D341Med (cell line): ENCODE data around the gene ATG14.
"Not testable (repeated sequence)": the region's sequence is repeated elsewhere in the genome, so short reads cannot be mapped to it uniquely, and the experiment has no call there.

Experiments
- DNase-seq: peaks from one replicate; pipeline ENCODE4 v3.0.0; 2012; ENCODE audit warnings: low spot score

Gene ATG14

GRCh38 chr14:55433880-55434804, 22.5 kb upstream of the ATG14 start:
- DNase-seq: no peak

- DNase-seq: no peak
Measured at GRCh38 chr14:55432628-55433027, 21.0 kb upstream of the ATG14 start.

DNA sequence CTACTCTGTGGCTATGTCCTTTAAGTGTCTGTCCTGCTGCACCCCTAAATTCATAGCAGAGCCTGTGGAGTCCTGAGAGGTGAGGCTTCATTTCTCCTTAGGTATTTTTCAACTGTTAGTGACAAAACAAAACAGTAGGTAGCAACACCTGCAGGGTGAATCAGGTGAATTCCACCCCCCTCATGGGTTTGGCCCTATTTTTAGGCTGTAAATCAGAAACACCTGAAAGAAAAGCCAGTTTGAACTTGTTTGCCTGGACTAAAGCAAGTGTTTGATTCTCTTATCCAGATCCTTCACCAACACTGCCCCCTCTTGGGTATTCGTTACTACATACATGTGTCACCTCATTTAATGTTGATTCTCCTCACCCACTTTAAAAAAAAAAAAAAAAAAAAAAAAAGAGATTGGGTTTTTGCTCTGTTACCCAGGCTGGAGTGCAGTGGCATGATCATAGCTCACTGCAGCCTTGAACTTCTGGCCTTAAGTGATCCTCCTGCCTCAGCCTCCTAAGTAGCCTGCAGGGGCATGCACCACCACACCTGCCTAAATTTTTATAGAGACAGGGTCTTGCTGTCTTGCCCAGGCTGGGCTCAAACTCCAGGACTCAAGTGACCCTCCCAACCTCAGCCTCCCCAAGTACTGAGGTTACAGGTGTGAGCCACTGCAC, 18.5 kb upstream of the ATG14 start:
- peak; percentile 56 for DNase-seq

DNA sequence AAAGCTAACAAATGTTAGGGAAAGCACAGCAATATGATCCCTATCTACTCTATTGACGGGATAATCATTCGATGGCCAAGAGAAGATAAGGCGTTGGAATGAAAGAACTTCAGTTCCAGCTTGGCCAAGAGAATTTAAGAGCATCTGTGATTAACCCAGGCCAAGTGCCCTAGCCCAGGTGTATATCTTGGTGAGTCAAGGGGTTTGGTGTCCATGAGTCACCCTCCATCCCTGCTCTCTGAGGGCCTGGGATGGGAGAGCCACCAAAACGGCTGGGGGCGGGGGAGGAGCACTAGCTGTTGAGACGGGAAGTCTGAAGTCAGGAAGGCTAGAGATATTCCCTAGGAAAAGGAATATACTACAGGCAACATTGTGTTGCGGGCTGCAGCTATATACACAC, 15.8 kb upstream of the ATG14 start:
- DNase-seq: no peak

GRCh38 chr14:55426891-55427290, 15.3 kb upstream of the ATG14 start:
- no peak for DNase-seq

DNA sequence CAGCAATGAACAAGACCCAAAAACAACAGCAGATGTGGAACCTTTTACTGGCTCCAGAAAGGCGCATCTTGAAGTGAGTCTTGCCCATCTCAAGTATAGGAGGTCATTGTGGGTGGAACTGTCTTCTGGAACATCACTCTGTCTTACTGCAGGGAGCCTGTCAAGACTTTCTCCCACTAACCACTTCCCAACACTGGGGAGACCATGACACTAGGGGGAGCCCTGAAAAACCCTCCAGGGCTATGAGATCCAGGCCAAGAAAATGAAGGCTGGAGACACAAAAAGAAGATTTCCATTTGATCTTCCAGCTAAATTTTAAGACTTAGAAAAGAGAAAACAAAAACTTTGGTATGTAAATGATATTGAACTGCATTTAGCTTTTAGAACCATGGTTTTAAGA, 13.5 kb upstream of the ATG14 start:
- DNase-seq: no peak

DNA sequence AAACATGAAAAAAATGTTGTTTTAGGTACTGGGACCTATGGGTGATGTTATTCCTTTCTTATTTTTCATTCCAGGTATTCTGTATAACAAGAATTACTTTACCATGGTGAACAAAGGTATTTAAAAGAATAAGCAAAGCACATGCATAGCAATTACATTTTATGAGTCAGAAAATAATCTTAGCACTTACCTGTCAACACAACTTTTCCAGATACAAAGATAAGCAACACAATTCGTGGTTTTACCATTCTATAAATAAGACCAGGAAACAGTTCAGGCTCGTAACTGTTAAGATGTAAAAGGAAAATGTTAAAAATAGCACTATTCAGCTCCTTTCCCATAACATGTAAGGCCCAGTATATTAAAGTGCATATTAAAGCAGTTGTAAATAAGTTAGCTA, 12.3 kb upstream of the ATG14 start:
- no peak for DNase-seq

DNA sequence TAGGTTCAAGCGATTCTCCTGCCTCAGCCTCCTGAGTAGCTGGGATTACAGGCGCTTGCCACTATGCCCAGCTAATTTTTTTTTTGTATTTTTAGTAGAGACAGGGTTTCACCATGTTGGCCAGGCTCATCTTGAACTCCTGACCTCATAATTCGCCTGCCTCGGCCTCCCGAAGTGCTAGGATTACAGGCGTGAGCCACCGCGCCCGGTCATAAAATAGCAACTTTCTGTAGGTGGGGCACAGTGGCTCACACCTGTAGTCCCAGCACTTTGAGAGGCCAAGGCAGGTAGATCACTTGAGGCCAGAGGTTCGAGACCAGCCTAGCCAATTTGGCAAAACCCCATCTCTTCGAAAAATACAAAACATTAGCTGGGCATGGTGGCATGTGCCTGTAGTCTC, 10.7 kb upstream of the ATG14 start:
- DNase-seq: not testable (repeated sequence)

- no peak for DNase-seq
Measured at GRCh38 chr14:55419663-55420062, 8.0 kb upstream of the ATG14 start.

DNA sequence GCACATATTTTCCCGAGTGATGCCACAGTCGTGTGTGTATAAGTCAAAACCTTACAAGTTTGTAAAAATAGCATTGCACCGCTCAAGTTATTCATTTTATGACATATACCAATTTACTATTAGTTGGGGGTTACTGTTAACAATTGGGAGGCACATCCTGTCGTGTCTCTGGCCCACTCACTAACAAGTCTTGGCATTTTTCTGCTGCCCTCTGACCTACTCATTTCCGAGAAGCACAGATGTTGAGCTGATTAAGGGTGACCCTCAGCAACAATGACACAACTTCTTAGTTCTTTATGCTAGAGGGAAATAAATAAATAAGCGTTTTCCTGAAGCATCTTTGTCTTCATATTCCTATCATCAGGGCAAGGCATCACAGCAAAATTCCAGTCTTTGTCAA, 6.8 kb upstream of the ATG14 start:
- no peak for DNase-seq

DNA sequence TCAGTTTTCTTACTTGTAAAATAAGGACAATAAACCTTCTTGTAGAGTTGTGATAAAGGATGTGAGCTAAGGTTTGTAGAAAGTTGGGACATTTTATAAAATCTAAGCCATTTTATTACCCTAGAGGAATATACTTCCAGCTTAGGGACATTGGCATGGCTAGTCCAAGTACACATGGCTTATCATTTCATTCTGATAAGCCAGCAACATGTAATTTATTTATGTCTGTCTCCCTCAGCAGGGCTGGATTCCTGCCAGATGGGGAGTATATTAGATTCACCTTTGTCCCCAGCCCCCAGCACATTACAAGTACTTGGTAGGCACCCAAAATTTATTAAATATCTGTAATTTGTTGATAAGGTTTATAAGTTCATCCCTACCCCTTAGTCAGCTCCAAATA, 6.3 kb upstream of the ATG14 start:
- no peak for DNase-seq

DNA sequence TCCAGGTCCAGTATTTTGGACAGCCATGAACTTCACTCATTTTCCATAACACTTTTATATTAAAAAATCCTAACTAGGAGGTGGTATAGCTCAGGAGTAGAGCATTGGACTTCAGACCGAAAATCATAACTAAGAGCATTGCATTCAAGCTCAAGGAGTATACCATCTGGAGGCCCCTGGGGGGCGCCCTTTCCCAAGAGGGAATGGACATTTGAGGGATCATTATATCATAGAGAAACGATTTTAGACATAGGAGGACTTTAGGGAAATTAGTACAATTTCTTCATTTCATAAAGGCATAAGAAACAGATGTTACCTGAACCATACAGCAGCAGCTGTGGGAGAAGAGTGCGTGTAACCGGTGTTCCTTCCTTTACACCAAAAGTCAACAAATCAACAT, 5.2 kb upstream of the ATG14 start:
- no peak for DNase-seq

- DNase-seq: no peak
Measured at GRCh38 chr14:55414551-55414950, 2.9 kb upstream of the ATG14 start.

DNA sequence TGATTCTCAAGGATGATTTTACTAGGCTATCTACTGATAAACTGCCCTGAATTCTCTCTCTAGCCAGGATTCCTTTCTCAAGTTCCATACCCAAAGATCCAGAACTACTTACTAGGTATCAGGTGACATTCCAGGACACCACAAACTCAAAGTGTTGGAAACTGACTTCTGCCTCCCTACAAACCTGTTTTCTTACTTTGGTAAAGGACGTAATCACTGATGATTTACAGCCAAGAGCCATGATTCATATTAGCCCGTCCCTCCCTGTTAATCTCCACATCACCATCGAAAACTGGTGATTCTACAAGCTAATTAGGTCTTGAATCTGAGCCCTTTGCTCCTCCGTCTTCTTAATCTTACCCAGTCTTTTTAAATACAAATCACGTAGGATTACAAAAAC, 1.0 kb upstream of the ATG14 start:
- peak; percentile 47 for DNase-seq

DNA sequence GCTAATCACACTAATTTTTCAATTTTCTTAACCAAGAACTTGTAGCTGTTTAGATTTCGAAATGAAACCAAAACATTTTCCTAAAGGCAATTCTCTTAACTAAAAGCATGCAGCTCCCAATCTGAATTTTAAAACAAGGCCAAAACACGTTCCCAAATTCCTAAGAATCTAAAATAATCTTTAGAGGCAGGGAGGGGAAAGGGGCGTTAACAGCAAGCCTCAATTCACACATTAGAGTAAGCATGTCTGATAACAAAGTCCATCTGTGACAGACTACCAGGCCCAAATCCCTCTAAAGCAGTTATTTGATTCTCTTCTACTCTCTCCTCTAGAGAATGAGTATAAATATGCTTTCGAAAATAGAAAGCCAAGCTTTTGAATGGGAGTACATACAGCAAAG, 754 bp downstream of the ATG14 start:
- no peak for DNase-seq

- DNase-seq: peak; percentile 35
Measured at GRCh38 chr14:55404173-55404854, 7.3 kb downstream of the ATG14 start.

- DNase-seq: no peak
Measured at GRCh38 chr14:55401751-55402150, 9.9 kb downstream of the ATG14 start.

- DNase-seq: no peak
Measured at GRCh38 chr14:55399852-55400251, 11.8 kb downstream of the ATG14 start.

DNA sequence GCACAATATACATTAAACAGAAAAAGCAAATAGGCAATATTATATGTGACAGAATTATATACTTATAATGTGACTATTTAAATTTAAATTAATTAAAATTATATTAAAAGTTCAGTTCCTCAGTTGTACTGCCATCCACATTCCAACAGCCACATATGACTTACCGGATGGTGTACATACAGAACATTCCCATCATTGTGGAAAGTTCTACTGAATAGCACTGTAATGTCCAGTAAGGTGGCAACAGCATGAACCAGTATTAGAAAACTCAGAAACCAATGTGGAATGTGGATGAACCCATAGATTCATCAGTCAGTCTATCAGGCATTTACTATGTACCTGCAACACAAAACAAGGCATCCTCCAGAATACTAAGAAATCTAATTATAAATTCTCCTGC, 12.4 kb downstream of the ATG14 start:
- no peak for DNase-seq

DNA sequence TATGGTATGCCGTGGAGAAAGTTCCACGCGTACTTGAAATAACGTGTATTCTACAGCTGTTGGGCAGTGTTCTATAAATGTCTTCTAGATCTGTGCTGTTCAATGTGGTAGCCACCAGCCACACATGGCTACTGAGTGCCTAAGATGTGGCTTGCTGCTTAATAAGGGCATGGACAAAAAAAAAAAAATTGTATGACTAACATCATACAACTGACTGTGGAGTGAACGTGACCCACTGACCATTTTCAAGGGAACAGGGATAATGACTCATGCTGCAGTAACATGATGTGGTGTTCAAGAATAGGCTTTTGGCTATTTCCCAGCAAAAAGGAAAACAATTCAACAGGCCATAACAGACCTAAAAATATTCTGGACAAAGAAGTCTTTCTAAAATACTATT, 13.0 kb downstream of the ATG14 start:
- no peak for DNase-seq

DNA sequence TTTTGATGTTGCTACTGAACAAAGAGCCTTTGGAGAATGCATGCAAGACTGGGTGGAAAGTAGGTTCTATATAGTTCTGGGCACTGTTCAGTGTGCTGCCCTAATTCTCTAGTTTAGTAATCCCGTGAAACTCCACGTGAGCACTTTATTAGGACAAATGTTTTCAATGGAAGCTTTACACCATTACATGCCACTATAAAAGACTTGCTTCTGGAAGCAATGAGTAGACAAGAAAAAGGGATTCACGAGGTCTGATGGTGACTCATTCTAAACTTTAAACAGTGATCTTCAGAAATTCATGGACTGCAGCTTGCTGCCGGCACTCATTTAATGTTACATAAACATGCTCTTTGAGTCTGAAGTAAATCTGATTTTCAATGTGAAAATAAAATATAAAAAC, 22.3 kb downstream of the ATG14 start:
- no peak for DNase-seq

DNA sequence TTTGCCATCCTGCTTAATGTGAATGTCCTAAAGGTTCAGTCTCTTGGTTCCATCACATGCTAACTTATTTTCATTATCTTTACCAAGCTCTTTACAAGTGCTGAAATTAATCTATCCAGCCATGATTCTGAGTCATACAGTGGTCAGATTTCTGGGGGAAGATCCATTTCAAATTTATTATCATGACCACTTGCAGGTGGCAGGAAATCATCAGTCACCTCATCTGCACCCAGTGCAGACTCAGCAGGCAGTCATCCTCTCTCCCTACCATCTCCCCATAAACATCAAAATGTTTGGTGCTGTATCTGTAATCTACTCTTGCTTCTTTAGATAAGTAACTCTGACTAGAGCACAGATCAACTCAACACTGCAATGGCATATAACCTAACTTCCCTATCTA, 23.5 kb downstream of the ATG14 start:
- no peak for DNase-seq

DNA sequence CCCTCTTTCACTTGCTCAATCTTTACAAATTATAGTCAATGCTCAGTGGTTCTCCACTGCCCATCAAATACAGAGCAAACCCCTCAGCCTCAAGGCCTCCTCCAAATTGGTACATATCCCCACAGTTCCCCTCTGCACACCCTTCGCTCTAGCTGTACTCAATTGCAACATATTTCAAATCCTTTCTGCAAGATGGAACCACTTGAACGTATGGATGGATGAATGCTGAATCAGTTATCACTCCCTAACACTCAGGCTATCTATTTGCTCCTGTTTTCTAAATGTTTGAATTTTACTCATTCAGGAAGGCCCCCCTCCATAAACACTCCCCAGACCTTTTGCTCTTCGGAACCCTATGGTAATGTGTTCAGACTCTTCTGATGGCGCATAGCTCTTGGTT, 24.5 kb downstream of the ATG14 start:
- no peak for DNase-seq
